Glutamatergic neuron (in vitro differentiated cells): ENCODE results near the gene JDP2. TPM values are rescaled to one million over a fixed set of nuclear protein-coding genes. Genes with fewer than 3 reads are reported as not detected.

ENCODE experiments used
- DNase-seq: peaks from one replicate; pipeline ENCODE4 v3.0.0; 2022
- H3K27ac Mint-ChIP-seq: one replicate; pipeline ENCODE4 v1.8.0; 2020; ENCODE audit warnings: mild to moderate bottlenecking, mixed read lengths, inconsistent platforms; ENCODE audit not compliant: unreplicated experiment
- H3K27me3 Mint-ChIP-seq: one replicate; pipeline ENCODE4 v1.8.0; 2020; ENCODE audit warnings: mild to moderate bottlenecking, moderate library complexity, mixed read lengths, inconsistent platforms; ENCODE audit not compliant: unreplicated experiment
- H3K36me3 Mint-ChIP-seq: one replicate; pipeline ENCODE4 v1.8.0; 2020; ENCODE audit warnings: mild to moderate bottlenecking, mixed read lengths, inconsistent platforms; ENCODE audit not compliant: unreplicated experiment
- H3K4me1 Mint-ChIP-seq: one replicate; pipeline ENCODE4 v1.8.0; 2020; ENCODE audit warnings: mild to moderate bottlenecking, low read depth, mixed read lengths, inconsistent platforms; ENCODE audit not compliant: unreplicated experiment
- H3K4me3 Mint-ChIP-seq: one replicate; pipeline ENCODE4 v1.8.0; 2020; ENCODE audit warnings: mild to moderate bottlenecking, mixed read lengths, inconsistent platforms; ENCODE audit not compliant: unreplicated experiment
- H3K9me3 Mint-ChIP-seq: one replicate; pipeline ENCODE4 v1.8.0; 2020; ENCODE audit warnings: mild to moderate bottlenecking, moderate library complexity, mixed read lengths, inconsistent platforms; ENCODE audit not compliant: unreplicated experiment
- CTCF ChIP-seq: fragments of 200-600 bp; sonication (generic); IDR thresholded peaks from one replicate; pipeline ENCODE4 v1.5.0; 2021; ENCODE audit not compliant: partially characterized antibody, unreplicated experiment
- total RNA-seq: library from RNA; stranded (reverse); fragmentation: NEBNext Ultra II Directional; extraction: Animal tissue kit (Norgen Biotek cat#: 25700); gene quantifications from one replicate; pipeline ENCODE4 v1.2.1, GENCODE V29; 2021; ENCODE audit not compliant: unreplicated experiment

JDP2 gene
- total RNA-seq, 1 donor from 2014 or later: 5.7 TPM

GRCh38 chr14:75494896-75495295 is 67.1 kb downstream of the JDP2 start:
- no peaks in the 10 kb centered on the region for H3K4me1 Mint-ChIP-seq
- peaks cover 2% of the 10 kb centered on the region for H3K27me3 Mint-ChIP-seq
- TF ChIP-seq CTCF: no peak
- no peaks in the 10 kb centered on the region for H3K36me3 Mint-ChIP-seq
- peaks cover 3% of the 10 kb centered on the region for H3K9me3 Mint-ChIP-seq
- no peak overlapping the region for H3K27ac Mint-ChIP-seq
- DNase-seq: no peak
- no peak overlapping the region for H3K4me3 Mint-ChIP-seq

DNA sequence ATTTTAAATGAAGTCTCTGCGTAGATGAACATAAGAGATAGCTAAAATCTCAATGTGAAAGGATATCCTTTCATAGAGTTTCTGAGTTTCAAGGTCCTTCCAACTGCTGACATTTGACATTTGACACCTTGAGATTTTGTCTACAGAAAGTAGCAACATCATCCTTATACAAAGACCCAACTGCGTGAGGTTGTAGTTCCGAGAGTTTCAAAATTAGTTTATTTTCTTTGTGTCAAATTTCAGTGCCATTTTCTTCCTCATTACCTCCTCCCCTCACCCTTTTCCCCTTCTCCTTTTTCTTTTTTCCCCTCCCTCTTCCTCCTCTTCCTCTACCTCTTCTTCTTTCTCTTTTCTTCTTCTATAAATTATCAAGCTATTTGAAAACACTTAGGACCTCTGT is 67.6 kb downstream of the JDP2 start:
- Mint-ChIP-seq H3K36me3 (no peaks in the 10 kb centered on the region), H3K27me3 (peaks cover 2% of the 10 kb centered on the region), H3K4me3 (no peak overlapping the region), H3K9me3 (peaks cover 3% of the 10 kb centered on the region), H3K27ac (no peak overlapping the region), H3K4me1 (no peaks in the 10 kb centered on the region)
- no peak for TF ChIP-seq CTCF
- no peak for DNase-seq

DNA sequence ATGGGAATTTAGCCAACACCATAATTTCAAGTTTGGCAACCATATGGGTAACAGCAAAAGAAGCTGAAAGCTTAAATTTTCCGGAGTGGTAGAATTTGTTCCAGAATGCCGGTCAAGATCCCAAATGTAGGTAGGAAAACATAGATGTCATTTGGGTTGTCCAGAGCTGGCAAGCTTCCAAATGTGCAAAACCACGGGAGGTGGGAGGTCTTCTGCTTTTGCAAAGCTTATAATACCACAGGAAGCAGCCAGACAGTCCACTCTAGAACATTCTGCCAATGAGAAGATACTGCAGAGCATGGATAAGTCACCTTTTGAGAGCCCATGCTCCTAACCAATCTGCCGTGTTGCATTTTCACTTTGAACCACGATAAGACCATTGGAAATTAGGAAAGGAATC is 68.1 kb downstream of the JDP2 start:
- H3K9me3 Mint-ChIP-seq: peaks cover 3% of the 10 kb centered on the region
- peaks cover 2% of the 10 kb centered on the region for H3K27me3 Mint-ChIP-seq
- H3K36me3 Mint-ChIP-seq: no peaks in the 10 kb centered on the region
- H3K27ac Mint-ChIP-seq: no peak overlapping the region
- no peaks in the 10 kb centered on the region for H3K4me1 Mint-ChIP-seq
- TF ChIP-seq CTCF: no peak
- no peak overlapping the region for H3K4me3 Mint-ChIP-seq
- DNase-seq: no peak

DNA sequence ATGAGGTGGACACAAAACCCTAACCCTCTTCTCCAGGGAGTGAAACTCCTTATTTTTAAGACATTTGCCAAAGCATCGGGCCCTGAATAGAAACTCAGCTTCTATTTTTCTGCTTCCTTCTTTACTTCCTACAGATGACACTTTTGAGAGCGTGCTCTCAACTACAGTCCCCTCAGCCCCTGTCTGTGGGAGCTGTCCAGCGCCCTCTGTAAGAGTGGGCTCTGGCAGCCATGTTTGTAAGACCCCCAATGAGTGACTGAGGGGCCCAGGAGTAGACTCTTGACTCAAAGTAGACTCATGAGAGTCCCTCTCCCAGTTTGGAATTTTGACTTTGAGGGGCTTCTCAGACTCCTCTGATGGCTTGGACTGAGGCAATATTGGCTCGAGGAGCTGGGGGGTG is 68.9 kb downstream of the JDP2 start:
- no peak for TF ChIP-seq CTCF
- no peak for DNase-seq
- H3K27ac Mint-ChIP-seq: no peak overlapping the region
- no peak overlapping the region for H3K4me3 Mint-ChIP-seq
- H3K4me1 Mint-ChIP-seq: no peaks in the 10 kb centered on the region
- H3K36me3 Mint-ChIP-seq: no peaks in the 10 kb centered on the region
- peaks cover 2% of the 10 kb centered on the region for H3K27me3 Mint-ChIP-seq
- H3K9me3 Mint-ChIP-seq: peaks cover 3% of the 10 kb centered on the region

- TF ChIP-seq CTCF: no peak
- Mint-ChIP-seq H3K4me3 (no peak overlapping the region), H3K27ac (no peak overlapping the region), H3K9me3 (peaks cover 3% of the 10 kb centered on the region), H3K36me3 (no peaks in the 10 kb centered on the region), H3K4me1 (no peaks in the 10 kb centered on the region), H3K27me3 (peaks cover 2% of the 10 kb centered on the region)
- no peak for DNase-seq
Observed at GRCh38 chr14:75497191-75497590, 69.4 kb downstream of the JDP2 start.
